ENCODE results near the gene STARD13.

STARD13 gene

GRCh38 chr13:33276570-33276969, 9.0 kb downstream of the STARD13 start:
- no peak for DNase-seq

GRCh38 chr13:33275916-33276315, 9.6 kb downstream of the STARD13 start:
- DNase-seq = no peak

GRCh38 chr13:33274264-33274663, 11.3 kb downstream of the STARD13 start:
- DNase-seq = no peak

GRCh38 chr13:33272531-33273124, 12.9 kb downstream of the STARD13 start:
- DNase-seq = no peak

- DNase-seq = no peak
These were observed 13.8 kb downstream of the STARD13 start for GRCh38 chr13:33271759-33272158.

- DNase-seq = no peak
These were observed 14.5 kb downstream of the STARD13 start for GRCh38 chr13:33270895-33271538.

GRCh38 chr13:33265607-33266006, 19.9 kb downstream of the STARD13 start:
- no peak for DNase-seq

GRCh38 chr13:33265133-33265532, 20.4 kb downstream of the STARD13 start:
- DNase-seq = no peak

GRCh38 chr13:33264620-33264978, 21.0 kb downstream of the STARD13 start:
- DNase-seq = no peak

- DNase-seq = no peak
These were observed 21.5 kb downstream of the STARD13 start for GRCh38 chr13:33263976-33264619.

GRCh38 chr13:33263484-33263883, 22.1 kb downstream of the STARD13 start:
- no peak for DNase-seq

- DNase-seq = no peak
These were observed 22.6 kb downstream of the STARD13 start for GRCh38 chr13:33262997-33263396.

- DNase-seq = no peak
These were observed 23.0 kb downstream of the STARD13 start for GRCh38 chr13:33262594-33262993.

- no peak for DNase-seq
These were observed 23.5 kb downstream of the STARD13 start for GRCh38 chr13:33262062-33262487.

GRCh38 chr13:33261387-33262061, 24.0 kb downstream of the STARD13 start:
- no peak for DNase-seq

- DNase-seq = no peak
These were observed 25.1 kb downstream of the STARD13 start for GRCh38 chr13:33260168-33261098.

- no peak for DNase-seq
These were observed 26.3 kb downstream of the STARD13 start for GRCh38 chr13:33259296-33259695.

- DNase-seq = no peak
These were observed 26.8 kb downstream of the STARD13 start for GRCh38 chr13:33258808-33259193.

- DNase-seq = no peak
These were observed 27.4 kb downstream of the STARD13 start for GRCh38 chr13:33257841-33258807.

- no peak for DNase-seq
These were observed 29.3 kb downstream of the STARD13 start for GRCh38 chr13:33256148-33256840.

GRCh38 chr13:33252135-33252534, 33.4 kb downstream of the STARD13 start:
- no peak for DNase-seq
